Urothelium cell line (cell line): Measurements from ENCODE around the gene ARHGEF2.
"Not testable (repeated sequence)": the region's sequence is repeated elsewhere in the genome, so short reads cannot be mapped to it uniquely, and the experiment has no call there.

ENCODE experiments used
- DNase-seq: peaks from one replicate; pipeline ENCODE4 v3.0.0; 2011; ENCODE audit warnings: low spot score, mixed read lengths
- FAIRE-seq: peaks from 2 replicates; lab custom pipeline; 2011; peaks lifted over from hg19 to GRCh38; lab: Jason Lieb, UNC

The ARHGEF2 gene

GRCh38 chr1:155946633-155947219 lies 31.6 kb downstream of the ARHGEF2 start:
- no peak for FAIRE-seq
- DNase-seq, result no peak

DNA sequence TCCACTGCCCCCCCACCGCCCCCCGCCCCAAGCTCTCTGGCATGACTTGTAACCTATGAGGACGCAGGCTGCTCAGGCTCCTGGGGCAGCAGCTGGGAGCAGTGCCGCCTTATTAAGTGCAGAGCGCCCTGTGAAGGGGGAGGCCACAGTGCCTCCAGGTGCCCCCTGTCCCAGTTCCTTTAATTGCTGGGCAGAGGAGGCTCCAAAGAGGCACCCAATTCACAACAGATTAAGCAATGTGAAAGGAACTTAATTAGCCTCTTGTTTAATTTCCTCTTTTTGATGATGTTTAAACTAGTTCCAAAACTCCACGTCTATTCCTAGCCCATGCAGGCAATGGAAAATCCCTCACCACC lies 33.9 kb downstream of the ARHGEF2 start:
- DNase-seq (no peak), FAIRE-seq (no peak)

GRCh38 chr1:155942578-155943141 lies 35.7 kb downstream of the ARHGEF2 start:
- FAIRE-seq, result no peak
- DNase-seq, result no peak

GRCh38 chr1:155941845-155942531 lies 36.4 kb downstream of the ARHGEF2 start:
- FAIRE-seq (no peak), DNase-seq (no peak)

- FAIRE-seq, result no peak
Observed at GRCh38 chr1:155940993-155941844, 37.1 kb downstream of the ARHGEF2 start, which contains the start of gene RXFP4. TSS of gene RXFP4 (plus strand) at chr1:155941638. CDS start at chr1:155941710, 72 bp downstream.

DNA sequence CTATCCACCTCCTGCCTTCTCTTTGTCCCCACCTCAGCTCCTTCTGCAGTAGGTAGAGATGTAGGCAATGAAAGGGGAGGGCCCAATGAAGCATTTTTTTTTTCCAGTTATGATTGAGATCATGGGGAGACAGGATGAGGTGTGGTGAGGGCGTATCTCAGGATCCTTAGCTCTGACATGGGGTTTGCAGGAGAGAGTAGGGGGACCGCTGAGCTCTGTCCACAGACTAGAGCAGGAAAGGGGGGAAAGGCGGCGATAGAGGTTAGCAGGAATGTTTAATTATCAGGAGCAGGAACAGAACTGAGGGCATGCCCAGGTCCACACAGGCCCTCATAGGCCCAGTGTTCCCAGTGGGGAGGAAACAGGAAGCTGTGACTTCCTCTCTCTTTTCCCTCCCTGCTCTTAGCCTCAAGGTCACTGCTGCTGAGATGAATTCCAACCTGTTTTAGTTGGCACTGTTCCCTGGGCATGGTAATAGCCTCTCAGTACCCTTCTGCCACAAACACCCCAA lies 37.8 kb downstream of the ARHGEF2 start:
- no peak for DNase-seq

More at GRCh38 chr1:155940993-155941844, 37.1 kb downstream of the ARHGEF2 start, which contains the start of gene RXFP4:
- DNase-seq, result no peak

DNA sequence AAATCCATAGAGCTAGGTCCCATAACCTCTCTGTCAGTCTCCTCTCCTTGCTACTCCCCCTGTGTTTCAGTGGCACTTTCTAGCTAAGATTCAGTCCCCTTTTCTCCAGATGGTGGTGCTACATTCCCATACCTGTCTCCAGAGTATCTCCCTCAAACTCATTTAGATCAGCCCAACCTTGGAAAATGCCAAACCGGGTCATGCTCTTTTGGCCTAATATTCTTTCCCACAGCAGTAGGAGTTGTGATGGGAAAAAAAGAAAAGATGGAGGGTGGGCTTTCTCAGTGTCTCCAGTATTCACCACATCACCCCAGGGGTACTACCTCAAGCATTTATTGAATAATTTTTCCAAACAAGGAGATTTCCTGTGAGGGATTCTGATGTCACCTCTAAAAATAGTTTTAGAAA lies 40.1 kb downstream of the ARHGEF2 start:
- FAIRE-seq, result no peak
- peak; percentile 57 for DNase-seq

More for the DNA sequence above, 37.8 kb downstream of the ARHGEF2 start:
- FAIRE-seq, result no peak

DNA sequence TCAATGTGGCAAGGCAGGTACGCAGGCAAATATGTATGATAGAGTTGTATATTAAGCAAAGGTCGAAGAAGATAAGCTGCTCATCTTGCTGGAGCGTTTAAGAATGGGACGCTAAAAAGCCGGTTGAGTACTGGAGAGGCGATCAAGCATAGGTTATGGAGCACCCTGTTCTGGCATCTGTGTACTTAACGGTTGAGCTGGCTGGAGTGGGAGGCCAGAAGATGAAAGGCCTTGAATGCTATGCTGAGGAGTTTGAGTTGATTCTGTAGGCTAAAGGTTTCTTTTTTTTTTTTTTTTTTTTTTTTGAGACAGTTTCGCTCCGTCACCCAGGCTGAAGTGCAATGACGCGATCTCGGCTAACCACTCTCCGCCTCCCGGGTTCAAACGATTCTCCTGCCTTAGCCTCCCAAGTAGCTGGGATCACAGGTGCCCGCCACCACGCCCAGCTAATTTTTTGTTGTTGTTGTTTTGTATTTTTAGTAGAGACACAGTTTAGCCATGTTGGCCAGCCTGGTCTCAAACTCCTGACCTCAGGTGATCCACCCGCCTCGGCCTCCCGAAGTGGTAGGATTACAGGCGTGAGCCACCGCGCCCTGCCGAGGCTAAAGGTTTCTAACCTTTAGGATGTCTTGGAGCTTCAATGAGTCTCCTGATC lies 43.3 kb downstream of the ARHGEF2 start:
- DNase-seq, result no peak

GRCh38 chr1:155934097-155934935 lies 44.0 kb downstream of the ARHGEF2 start, which contains the start of gene KHDC4:
TSS of gene KHDC4 (minus strand) at chr1:155934413. CDS start at chr1:155934373, 40 bp downstream.
- peak; percentile 96 for DNase-seq
- peak; percentile 91 for FAIRE-seq

More for the DNA sequence above, 43.3 kb downstream of the ARHGEF2 start:
- no peak for FAIRE-seq

- FAIRE-seq, result no peak
- DNase-seq, result no peak
Observed at GRCh38 chr1:155933591-155934096, 44.7 kb downstream of the ARHGEF2 start.

GRCh38 chr1:155932487-155932886 lies 45.9 kb downstream of the ARHGEF2 start:
- DNase-seq, result no peak
- no peak for FAIRE-seq

DNA sequence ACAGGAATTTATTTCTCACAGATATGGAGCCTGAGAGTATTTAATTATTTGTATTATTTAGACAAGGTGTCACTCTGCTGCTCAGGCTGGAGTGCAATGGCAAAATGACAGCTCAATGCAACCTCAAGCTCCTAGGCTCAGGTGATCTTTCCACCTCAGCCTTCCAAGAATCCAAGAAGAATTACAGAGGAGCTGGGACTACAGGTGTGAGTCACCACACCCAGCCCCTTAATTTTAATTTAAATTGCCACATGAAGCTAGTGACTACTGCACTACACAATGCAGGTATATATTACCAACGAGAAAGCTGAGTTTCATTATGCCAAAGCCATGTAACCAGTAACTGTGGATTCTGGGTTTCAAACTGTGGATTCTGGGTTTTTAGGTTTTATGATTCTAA lies 46.3 kb downstream of the ARHGEF2 start:
- DNase-seq (no peak), FAIRE-seq (no peak)

DNA sequence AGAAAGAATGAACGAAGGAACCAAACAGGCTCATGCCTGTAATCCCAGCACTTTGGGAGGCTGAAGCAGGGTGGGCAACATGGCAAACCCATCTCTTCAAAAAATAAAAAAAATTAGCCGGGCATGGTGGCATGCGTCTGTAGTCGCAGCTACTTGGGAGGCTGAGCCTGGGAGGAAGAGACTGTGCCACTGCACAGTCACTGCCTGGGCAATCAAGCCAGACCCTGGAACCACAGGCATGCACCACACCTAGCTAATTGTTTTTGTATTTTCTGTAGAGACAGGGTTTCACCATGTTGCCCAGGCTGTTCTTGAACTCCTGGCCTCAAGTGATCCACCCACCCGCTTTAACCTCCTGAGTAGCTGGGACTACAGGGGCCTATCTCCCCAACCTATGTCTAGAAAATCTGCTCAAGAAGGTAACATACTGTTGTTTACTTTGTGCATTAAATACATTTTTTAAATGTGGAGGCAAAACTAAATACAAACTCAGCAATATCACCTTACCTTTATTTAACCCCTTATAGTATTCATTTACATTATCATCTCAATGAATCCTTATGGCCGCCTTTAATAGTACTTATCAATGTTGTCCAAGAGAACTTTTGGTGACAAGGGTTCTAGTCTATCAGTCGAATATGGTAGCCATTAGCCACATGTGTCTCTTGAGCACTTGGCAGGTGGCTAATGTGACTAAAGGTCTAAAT lies 46.9 kb downstream of the ARHGEF2 start:
- FAIRE-seq (no peak), DNase-seq (no peak)

DNA sequence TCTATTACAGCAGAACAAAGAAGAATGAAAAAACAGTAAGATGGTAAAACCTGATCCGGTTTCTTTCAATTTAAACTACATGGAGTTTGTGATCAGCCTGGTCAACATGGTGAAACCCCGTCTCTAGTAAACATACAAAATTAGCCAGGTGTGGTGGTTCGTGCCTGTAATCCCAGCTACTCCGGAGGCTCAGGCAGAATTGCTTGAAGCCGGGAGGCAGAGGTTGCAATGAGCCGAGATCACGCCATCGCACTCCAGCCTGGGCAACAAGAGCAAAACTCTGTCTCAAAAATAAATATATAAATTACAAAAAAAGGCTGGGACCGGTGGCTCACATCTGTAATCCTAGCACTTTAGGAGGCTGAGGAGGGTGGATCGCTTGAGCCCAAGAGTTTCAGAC lies 47.6 kb downstream of the ARHGEF2 start:
- DNase-seq, FAIRE-seq: not testable (repeated sequence)

DNA sequence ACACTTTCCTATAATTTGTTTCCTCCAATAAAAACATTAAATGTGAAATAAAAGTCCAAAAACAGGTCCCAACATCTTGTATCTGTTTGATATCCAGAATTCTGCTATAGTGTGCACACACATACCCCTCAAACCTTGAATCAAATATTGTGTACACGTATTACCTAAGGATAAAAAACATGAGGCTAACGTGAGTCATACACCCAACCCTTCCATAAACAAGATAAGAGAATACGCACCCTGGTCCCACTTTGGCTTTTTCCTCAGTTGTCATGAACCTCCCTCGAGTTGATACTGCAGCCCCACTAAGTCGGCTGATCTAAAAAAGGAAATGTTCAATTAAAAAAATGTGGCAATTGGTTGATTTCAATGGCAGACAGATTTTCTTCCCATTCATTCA lies 49.3 kb downstream of the ARHGEF2 start:
- DNase-seq (no peak), FAIRE-seq (no peak)

- DNase-seq, result no peak
- FAIRE-seq, result no peak
Observed at GRCh38 chr1:155925506-155925905, 52.8 kb downstream of the ARHGEF2 start.

DNA sequence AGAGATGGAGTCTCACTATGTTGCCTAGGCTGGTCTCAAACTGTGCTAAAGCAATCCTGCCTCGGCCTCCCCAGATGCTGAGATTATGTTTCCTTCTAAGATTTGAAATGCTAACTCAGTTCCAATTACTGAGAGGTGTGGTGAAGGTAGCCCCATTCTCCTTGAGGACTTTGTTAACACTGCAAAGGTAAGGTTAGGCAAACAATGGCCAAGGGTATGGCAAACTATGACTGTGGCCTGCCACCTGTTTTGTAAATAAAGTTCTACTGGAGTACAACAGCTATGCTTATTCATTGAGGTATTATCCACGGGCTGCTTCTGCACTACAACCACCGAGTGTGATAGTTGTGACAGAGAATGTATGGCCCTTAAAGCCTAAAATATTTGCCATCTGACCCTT lies 57.6 kb downstream of the ARHGEF2 start:
- DNase-seq (no peak), FAIRE-seq (no peak)

DNA sequence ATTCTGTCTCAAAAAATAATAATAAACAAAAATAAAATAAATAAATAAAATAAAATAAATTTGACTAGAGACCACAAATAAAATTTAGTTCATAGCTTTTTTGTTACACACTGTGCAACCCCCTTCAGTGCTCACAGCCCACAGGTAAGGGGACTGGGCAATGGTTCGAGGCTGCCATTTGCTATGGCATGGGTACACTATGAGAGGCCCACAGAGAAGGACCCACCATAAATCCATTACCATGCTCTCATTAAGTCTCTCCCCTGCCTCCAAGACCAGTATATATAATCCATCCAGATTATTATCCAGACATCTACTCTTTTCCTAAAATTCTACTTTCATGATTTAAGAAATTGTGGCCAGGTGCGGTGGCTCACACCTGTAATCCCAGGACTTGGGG lies 58.5 kb downstream of the ARHGEF2 start:
- no peak for FAIRE-seq
- DNase-seq, result no peak

GRCh38 chr1:155918660-155919059 lies 59.7 kb downstream of the ARHGEF2 start:
- DNase-seq (no peak), FAIRE-seq (no peak)
